ENCODE data around the gene ZNF688. TPM values are rescaled to one million over a fixed set of nuclear protein-coding genes. Genes with fewer than 3 reads are reported as not detected.
A peak's percentile ranks its signal among the peaks of the same experiment; 100 is the strongest.

The ZNF688 gene
- total and polyA plus RNA-seq, 2 of the 8 experiments (the other 6 are each of a cell fraction or from before 2014, with no cell fraction given): 2.7 to 3.5 TPM

DNA sequence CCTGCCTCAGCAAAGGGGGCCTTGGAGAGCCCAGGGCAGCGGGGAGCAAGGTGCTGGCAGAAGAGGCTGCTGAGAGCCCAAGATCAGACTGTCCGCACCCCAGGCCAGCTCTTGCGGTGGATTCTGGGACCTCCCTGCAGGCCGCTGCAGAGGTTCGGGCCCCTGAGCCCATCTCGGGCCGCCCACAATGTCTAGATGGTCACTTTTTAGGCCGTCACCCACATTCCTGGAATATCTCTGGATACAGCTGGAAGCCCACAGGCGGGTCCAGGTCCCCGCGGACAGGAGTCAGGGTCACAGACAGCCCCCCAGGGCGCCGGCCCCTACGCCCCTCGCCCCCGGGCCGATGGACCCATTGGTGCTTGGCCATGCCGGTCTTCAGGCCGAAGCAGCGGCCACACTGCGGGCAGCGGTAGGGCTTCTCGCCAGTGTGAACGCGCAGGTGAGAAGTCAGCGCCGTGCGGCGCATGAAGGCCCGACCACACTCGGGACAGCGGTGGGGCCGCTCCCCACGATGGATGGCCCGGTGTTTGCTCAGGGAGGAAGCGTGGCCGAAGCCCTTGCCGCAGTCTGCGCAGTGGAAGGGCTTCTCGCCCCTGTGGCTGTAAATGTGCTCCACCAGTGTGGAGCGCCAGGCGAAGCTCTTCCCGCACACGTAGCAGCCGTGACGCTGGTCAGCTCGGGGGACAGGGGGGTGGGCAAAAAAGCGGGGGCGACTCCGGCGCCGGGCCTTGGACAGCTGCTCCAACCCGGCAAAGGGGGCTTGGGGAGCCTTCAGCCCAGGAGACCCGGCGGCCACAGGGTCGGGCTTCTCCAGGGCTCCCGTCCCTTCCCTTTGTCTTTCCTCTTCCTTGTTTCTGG is 39.0 kb downstream of the ZNF688 start:
- Histone ChIP-seq H4K91ac (replicated peaks; ENCODE audit: insufficient read length, low read length) (no peak overlapping the region), H3K79me2 (ENCODE audit: control insufficient read depth in 1 of 2, insufficient read depth in 2 of 2, low read length in 2 of 2) (peaks cover 0 to 4% of the 10 kb centered on the region in 2 experiments; a peak in 1 of 4 replicates), H3K23me2 (ENCODE audit: low read depth, low read length) (peaks cover 7% of the 10 kb centered on the region), H2BK5ac (ENCODE audit: low read depth, low read length) (no peak overlapping the region), H2AFZ (ENCODE audit: low read length) (no peak overlapping the region), H2AK5ac (ENCODE audit: low read depth, low read length) (no peak overlapping the region), H4K5ac (ENCODE audit: insufficient read length, low read depth, low read length) (no peak overlapping the region), H3K4me3 (ENCODE audit: extremely low read depth in 1 of 4, insufficient read depth in 2 of 4, low read depth in 3 of 4, low read length in 4 of 4) (no peak overlapping the region), H3K4me2 (ENCODE audit: insufficient read depth in 1 of 2, low read depth in 2 of 2, low read length in 2 of 2) (no peak overlapping the region; a peak in 1 of 4 replicates), H2BK20ac (ENCODE audit: low read length) (no peak overlapping the region), H2BK120ac (replicated peaks; ENCODE audit: low read depth, low read length) (no peak overlapping the region), H3K4me1 (replicated peaks in 1 of 4; ENCODE audit: control insufficient read depth in 3 of 4, insufficient read depth in 4 of 4, low read length in 3 of 4) (peaks cover 6 to 10% (median 7%) of the 10 kb centered on the region in 4 experiments), H3K4ac (replicated peaks; ENCODE audit: insufficient read length, low read depth, low read length) (no peak overlapping the region), H3K36me3 (ENCODE audit: control insufficient read depth in 2 of 4, insufficient read depth in 4 of 4, low read length in 3 of 4) (peaks cover 0 to 8% (median 2%) of the 10 kb centered on the region in 4 experiments; a peak in 2 of 8 replicates), H3K27ac (ENCODE audit: low read depth, low read length) (no peak overlapping the region), H2BK12ac (ENCODE audit: low read depth, low read length) (no peak overlapping the region), H4K8ac (ENCODE audit: extremely low read depth, insufficient read depth, low read length) (peak overlapping the region; percentile 53; the same call in 1 of the 2 replicates), H4K20me1 (replicated peaks in 1 of 2; ENCODE audit: control insufficient read depth in 1 of 2, insufficient read depth in 2 of 2, low read length in 2 of 2) (peaks cover 0 to 5% of the 10 kb centered on the region in 2 experiments), H3K79me1 (ENCODE audit: low read depth, low read length) (peaks cover 2% of the 10 kb centered on the region), H3K14ac (ENCODE audit: insufficient read length) (no peak overlapping the region), H3K9me3 (ENCODE audit: insufficient read depth in 2 of 2, low read depth in 1 of 2, low read length in 1 of 2) (no peaks in the 10 kb centered on the region), H2BK15ac (ENCODE audit: low read length) (no peak overlapping the region), H3K27me3 (replicated peaks in 1 of 4; ENCODE audit: control insufficient read depth in 3 of 4, extremely low read depth in 1 of 4, insufficient read depth in 3 of 4, low read length in 3 of 4) (no peaks in the 10 kb centered on the region), H3K9ac (replicated peaks in 1 of 4; ENCODE audit: extremely low read depth in 1 of 4, low read depth in 3 of 4, low read length in 3 of 4) (no peak overlapping the region), H3K23ac (ENCODE audit: insufficient read length) (no peak overlapping the region), H3K56ac (replicated peaks; ENCODE audit: insufficient read length, low read depth, low read length) (no peak overlapping the region), H3K18ac (ENCODE audit: extremely low read depth, low read length) (no peak overlapping the region)
- FAIRE-seq: no peak
- ChIA-PET CTCF (ENCODE audit: partially characterized antibody) (no interaction called here), POLR2A (ENCODE audit: partially characterized antibody) (interaction anchor here (0.8 to 3.4 kb wide), 5 partner anchors 9 to 108 kb away, joined by 3 to 26 read pairs (median 5); partner anchors contain the start of gene ZNF688)
- TF ChIP-seq TEAD4 (IDR thresholded peaks at IDR 0.05; ENCODE audit: low read depth, low read length) (no peak), SP4 (IDR thresholded peaks at IDR 0.05; ENCODE audit: low read length) (no peak), POU5F1 (IDR thresholded peaks at IDR 0.05; ENCODE audit: low read depth, low read length) (no peak)
- 97% methylated on average over 41 of the region's 57 CpGs; no CpG with 5 or more reads in 1 of the 2 experiments for WGBS, 2 experiments (ENCODE audit: extremely low coverage in 1 of 2, insufficient coverage in 1 of 2, insufficient read length in 1 of 2, insufficient replicate concordance in 2 of 2, low coverage in 1 of 2, low lambda C conversion rate in 2 of 2, missing lambda C conversion rate in 1 of 2)
- DNase-seq (ENCODE audit: low read depth in 1 of 2, low spot score in 2 of 2): no peak

Measured in H1 (cell line).